HG03066 (cell line): ENCODE data around the gene INKA1.
"Not testable (repeated sequence)": the region's sequence is repeated elsewhere in the genome, so short reads cannot be mapped to it uniquely, and the experiment has no call there.

Source experiments
- ATAC-seq: cut with Tn5 transposase; IDR thresholded peaks from one replicate; pipeline ENCODE4 v1.9.1; 2021; ENCODE audit warnings: low read depth; ENCODE audit not compliant: unreplicated experiment

Gene INKA1

GRCh38 chr3:49806850-49807249, 3.8 kb downstream of the INKA1 start:
- no peak for ATAC-seq

GRCh38 chr3:49807431-49808114, 4.5 kb downstream of the INKA1 start:
- ATAC-seq: no peak

- ATAC-seq: no peak
Measured at GRCh38 chr3:49812916-49813496, 9.9 kb downstream of the INKA1 start.

- ATAC-seq: no peak
Measured at GRCh38 chr3:49813497-49814174, 10.6 kb downstream of the INKA1 start, which contains the start of gene UBA7. Gene UBA7 (minus strand): TSS chr3:49813953. CDS start chr3:49813787, 166 bp downstream.

GRCh38 chr3:49823131-49823530, 20.1 kb downstream of the INKA1 start:
- not testable (repeated sequence) for ATAC-seq

GRCh38 chr3:49826016-49826415, 23.0 kb downstream of the INKA1 start:
- no peak for ATAC-seq

- no peak for ATAC-seq
Measured at GRCh38 chr3:49831341-49831740, 28.3 kb downstream of the INKA1 start.

- ATAC-seq: no peak
Measured at GRCh38 chr3:49839193-49839809, 36.2 kb downstream of the INKA1 start.

GRCh38 chr3:49840388-49840787, 37.3 kb downstream of the INKA1 start:
- ATAC-seq: no peak

- ATAC-seq: no peak
Measured at GRCh38 chr3:49841126-49841696, 38.1 kb downstream of the INKA1 start.

- ATAC-seq: no peak
Measured at GRCh38 chr3:49841806-49842205, 38.7 kb downstream of the INKA1 start.

- ATAC-seq: no peak
Measured at GRCh38 chr3:49842843-49843517, 39.9 kb downstream of the INKA1 start.

GRCh38 chr3:49844464-49845183, 41.6 kb downstream of the INKA1 start:
- ATAC-seq: no peak

GRCh38 chr3:49845694-49846093, 42.6 kb downstream of the INKA1 start:
- no peak for ATAC-seq
